Kidney tubule cell (primary cell): ENCODE results near the gene MXRA8.
"Not testable (repeated sequence)": the region's sequence is repeated elsewhere in the genome, so short reads cannot be mapped to it uniquely, and the experiment has no call there.

Experiments
- DNase-seq: peaks from one replicate; pipeline ENCODE4 v3.0.0-alpha.2; 2018; ENCODE audit warnings: low spot score

Gene MXRA8

GRCh38 chr1:1358433-1359271 lies at the start of gene MXRA8:
TSS of gene MXRA8 (minus strand) at chr1:1358555. CDS start at chr1:1358504, 51 bp downstream.
- peak; percentile 37 for DNase-seq

- peak; percentile 45 for DNase-seq
These were observed 49.4 kb upstream of the MXRA8 start for GRCh38 chr1:1407636-1408318.

DNA sequence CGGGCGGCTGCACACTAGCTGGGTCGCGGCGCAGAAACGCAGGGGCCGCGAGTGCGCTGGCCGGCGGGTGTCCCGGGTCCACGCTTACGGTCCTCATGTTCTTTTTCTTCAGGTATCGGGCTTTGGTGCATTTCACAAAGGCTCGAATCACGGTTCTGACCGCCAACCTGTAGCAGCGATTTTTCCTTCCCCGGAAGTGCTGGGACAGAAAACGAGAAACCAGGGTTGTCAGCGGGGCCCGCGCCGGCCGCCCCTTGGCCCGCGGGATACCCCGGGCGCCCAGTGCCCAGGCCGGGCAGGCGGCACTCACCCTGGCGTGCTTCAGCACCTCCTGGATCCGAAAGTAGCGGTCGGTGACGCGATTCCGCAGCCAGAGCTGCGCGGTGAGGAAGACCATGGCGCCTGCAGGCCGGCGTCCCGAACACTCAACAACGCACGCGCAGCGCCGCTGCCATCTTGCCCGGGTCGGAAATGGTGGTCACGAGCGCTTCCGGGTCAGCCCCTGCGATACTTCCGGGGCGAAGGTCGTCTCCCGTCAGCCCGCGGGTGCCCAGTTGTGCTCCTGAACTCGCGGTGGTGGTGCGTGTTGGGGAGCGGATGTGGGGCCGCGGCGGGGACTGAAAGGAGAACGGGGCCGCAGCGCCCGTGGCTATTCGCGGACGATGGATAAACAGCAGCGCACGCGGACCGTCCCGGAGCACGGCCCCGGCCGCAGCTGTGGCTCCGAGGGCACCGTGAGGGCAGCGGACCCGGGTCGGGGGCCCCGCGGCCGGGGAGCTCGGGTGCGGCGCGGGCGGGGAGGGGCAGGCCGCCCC lies 48.7 kb upstream of the MXRA8 start, which contains the start of gene MRPL20:
Gene MRPL20 (minus strand): TSS at position 473 of the 815 bp plus-strand sequence. CDS start 76 bp downstream, at position 397.
- DNase-seq: peak; percentile 92

GRCh38 chr1:1406101-1406820 lies 47.9 kb upstream of the MXRA8 start:
- DNase-seq: no peak

DNA sequence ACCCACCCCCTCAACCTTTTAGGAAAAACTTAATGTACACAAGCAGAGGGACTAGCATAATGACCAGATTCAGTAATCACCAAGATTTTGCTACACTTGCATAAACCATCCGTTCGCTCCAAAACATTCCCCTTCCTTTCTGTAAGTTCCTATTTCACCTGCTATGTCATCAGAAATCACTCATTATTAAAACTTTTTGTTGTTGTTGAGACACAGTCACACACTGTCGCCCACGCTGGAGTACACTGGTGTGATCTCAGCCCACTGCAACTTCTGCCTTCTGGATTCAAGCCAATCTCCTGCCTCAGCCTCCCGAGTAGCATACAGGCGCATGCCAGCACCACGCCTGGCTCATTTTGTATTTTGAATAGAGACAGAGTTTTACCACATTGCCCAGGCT lies 45.3 kb upstream of the MXRA8 start:
- no peak for DNase-seq

DNA sequence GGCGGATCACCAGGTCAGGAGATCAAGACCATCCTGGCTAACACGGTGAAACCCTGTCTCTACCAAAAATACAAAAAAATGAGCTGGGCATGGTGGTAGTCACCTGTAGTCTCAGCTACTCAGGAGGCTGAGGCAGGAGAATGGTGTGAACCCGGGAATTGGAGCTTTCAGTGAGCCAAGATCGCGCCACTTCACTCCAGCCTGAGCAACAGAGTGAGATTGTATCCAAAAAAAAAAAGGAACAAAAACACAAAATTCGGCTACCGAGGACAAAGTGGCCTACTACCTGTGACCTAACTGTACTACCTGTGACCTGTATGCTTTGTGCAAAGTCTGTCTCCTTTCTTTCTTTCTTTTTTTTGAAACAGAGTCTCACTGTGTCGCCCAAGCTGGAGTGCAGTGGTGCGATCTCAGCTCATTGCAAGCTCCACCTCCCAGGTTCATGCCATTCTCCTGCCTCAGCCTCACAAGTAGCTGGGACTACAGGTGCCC lies 44.6 kb upstream of the MXRA8 start:
- DNase-seq: not testable (repeated sequence)

GRCh38 chr1:1402072-1402900 lies 43.9 kb upstream of the MXRA8 start:
- peak; percentile 77 for DNase-seq

DNA sequence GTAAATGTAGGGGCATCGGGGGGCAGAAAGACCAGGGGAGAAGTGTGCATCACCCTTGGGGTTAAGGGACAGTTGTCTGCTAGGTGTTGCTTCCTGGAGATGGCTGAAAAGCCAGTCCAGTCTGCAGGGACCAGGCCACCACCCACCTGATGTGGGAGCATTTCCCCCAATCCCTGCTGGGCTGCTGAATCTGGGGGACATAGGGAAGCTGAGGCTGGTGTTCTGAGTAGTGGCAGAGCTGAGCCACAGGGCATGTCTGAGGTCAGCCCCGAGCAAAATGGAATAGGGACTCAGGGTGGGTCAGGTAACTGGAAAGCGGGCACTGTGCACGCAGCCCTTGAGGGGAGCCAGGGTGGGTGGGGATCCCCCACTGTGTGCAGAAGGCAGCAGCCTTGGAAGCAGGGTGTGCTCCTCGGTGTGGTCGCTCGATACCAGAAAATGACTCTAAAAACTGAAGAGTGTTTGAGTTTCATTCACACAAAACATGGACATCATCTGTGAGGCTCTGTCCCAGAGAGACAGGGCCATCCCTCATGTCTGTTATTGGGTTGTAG lies 43.2 kb upstream of the MXRA8 start:
- DNase-seq: no peak

GRCh38 chr1:1400576-1401456 lies 42.5 kb upstream of the MXRA8 start:
- peak; percentile 37 for DNase-seq

- DNase-seq: peak; percentile 30
These were observed 41.7 kb upstream of the MXRA8 start for GRCh38 chr1:1399872-1400575.

- DNase-seq: peak; percentile 99
These were observed 41.0 kb upstream of the MXRA8 start, which contains the start of gene CCNL2 for GRCh38 chr1:1399187-1399871. TSS of gene CCNL2 (minus strand) at chr1:1399335. CDS start at chr1:1399306, 29 bp downstream.

GRCh38 chr1:1398677-1399186 lies 40.4 kb upstream of the MXRA8 start:
- no peak for DNase-seq

GRCh38 chr1:1397839-1398523 lies 39.6 kb upstream of the MXRA8 start:
- peak; percentile 25 for DNase-seq

GRCh38 chr1:1395166-1395565 lies 36.8 kb upstream of the MXRA8 start:
- no peak for DNase-seq

DNA sequence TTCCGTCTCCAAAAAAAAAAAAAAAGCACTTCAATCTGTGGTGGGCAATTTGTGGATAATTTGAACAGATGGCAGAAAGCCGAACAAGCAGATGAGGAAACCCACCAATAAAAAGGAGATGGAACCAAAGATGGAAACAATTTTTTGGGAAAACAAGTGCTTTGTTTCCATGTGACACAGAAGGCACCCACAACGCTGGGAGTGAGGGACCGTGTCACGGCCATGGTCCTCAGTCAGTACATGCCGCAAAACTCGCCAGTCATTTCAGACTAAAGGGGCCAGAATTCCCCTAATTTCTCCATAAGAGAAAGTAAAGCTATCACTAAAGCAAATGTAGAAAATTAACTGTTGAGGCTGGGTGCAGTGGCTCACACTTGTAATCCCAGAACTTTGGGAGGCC lies 35.8 kb upstream of the MXRA8 start:
- DNase-seq: no peak

- DNase-seq: no peak
These were observed 35.1 kb upstream of the MXRA8 start for GRCh38 chr1:1393428-1393827.

GRCh38 chr1:1393014-1393413 lies 34.7 kb upstream of the MXRA8 start:
- no peak for DNase-seq
